Osteoblast (primary cell): ENCODE results near the gene PDIA2. TPM values are rescaled to one million over a fixed set of nuclear protein-coding genes. Genes with fewer than 3 reads are reported as not detected.

Experiments used
- DNase-seq: peaks from one replicate; pipeline ENCODE4 v3.0.0; 2011; ENCODE audit warnings: low spot score, mixed read lengths; ENCODE audit not compliant: insufficient read length; ENCODE audit errors: missing footprints
- H2AFZ ChIP-seq: 2 replicates; pipeline ENCODE4 v1.6.0; 2011; ENCODE audit warnings: mild to moderate bottlenecking, low read length
- H3K27ac ChIP-seq: 2 replicates; pipeline ENCODE4 v1.5.1; 2011; ENCODE audit warnings: mild to moderate bottlenecking, low read depth, low read length, moderate library complexity
- H3K27me3 ChIP-seq: 2 replicates; pipeline ENCODE4 v1.6.0; 2012; ENCODE audit warnings: mild to moderate bottlenecking, control low read depth, inconsistent platforms, low read length, moderate library complexity; ENCODE audit not compliant: insufficient read depth
- H3K36me3 ChIP-seq: 2 replicates; pipeline ENCODE4 v1.5.1; 2011; ENCODE audit warnings: mild to moderate bottlenecking, low read length, control low read depth, moderate library complexity; ENCODE audit not compliant: insufficient read depth
- H3K4me1 ChIP-seq: 2 replicates; pipeline ENCODE4 v1.5.1; 2011; ENCODE audit warnings: mild to moderate bottlenecking, low read length, control low read depth, moderate library complexity; ENCODE audit not compliant: insufficient read depth
- H3K4me2 ChIP-seq: 2 replicates; pipeline ENCODE4 v1.6.0; 2011; ENCODE audit warnings: mild to moderate bottlenecking, low read length; ENCODE audit not compliant: insufficient read depth
- H3K4me3 ChIP-seq: fragments of 200-600 bp; sonication (generic); 3 replicates; pipeline ENCODE4 v1.5.1; 2012; ENCODE audit warnings: mild to moderate bottlenecking, low read length, inconsistent platforms; ENCODE audit not compliant: insufficient read depth
- H3K79me2 ChIP-seq: 2 replicates; pipeline ENCODE4 v1.6.0; 2012; ENCODE audit warnings: mild to moderate bottlenecking, low read length, control low read depth, inconsistent platforms; ENCODE audit not compliant: insufficient read depth
- H3K9me3 ChIP-seq: 2 replicates; pipeline ENCODE4 v1.5.1; 2011; ENCODE audit warnings: low read depth, low read length, control low read depth
- H4K20me1 ChIP-seq: 2 replicates; pipeline ENCODE4 v1.6.0; 2012; ENCODE audit warnings: mild to moderate bottlenecking, low read length, control low read depth; ENCODE audit not compliant: insufficient read depth
- total RNA-seq: library from RNA; depleted of rRNA; stranded (reverse); fragments of >200 nt; gene quantifications from 2 replicates; pipeline ENCODE4 v1.2.3, GENCODE V29; 2012
- TF ChIP-seq, protein P1 (sequence below): IDR thresholded peaks from 2 replicates; pipeline ENCODE4 v1.5.1; 2011; ENCODE audit warnings: mild to moderate bottlenecking, low read depth, low read length, moderate library complexity; ENCODE audit errors: extremely low read depth

The PDIA2 gene
- total RNA-seq, 1 donor, result not detected

- no peaks in the 10 kb centered on the region for H3K36me3 ChIP-seq
- peaks cover 4% of the 10 kb centered on the region for H4K20me1 ChIP-seq
- H2AFZ ChIP-seq, result no peak overlapping the region
- H3K27ac ChIP-seq, result no peak overlapping the region
- TF ChIP-seq, protein P1, sequence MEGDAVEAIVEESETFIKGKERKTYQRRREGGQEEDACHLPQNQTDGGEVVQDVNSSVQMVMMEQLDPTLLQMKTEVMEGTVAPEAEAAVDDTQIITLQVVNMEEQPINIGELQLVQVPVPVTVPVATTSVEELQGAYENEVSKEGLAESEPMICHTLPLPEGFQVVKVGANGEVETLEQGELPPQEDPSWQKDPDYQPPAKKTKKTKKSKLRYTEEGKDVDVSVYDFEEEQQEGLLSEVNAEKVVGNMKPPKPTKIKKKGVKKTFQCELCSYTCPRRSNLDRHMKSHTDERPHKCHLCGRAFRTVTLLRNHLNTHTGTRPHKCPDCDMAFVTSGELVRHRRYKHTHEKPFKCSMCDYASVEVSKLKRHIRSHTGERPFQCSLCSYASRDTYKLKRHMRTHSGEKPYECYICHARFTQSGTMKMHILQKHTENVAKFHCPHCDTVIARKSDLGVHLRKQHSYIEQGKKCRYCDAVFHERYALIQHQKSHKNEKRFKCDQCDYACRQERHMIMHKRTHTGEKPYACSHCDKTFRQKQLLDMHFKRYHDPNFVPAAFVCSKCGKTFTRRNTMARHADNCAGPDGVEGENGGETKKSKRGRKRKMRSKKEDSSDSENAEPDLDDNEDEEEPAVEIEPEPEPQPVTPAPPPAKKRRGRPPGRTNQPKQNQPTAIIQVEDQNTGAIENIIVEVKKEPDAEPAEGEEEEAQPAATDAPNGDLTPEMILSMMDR, result no peak
- no peaks in the 10 kb centered on the region for H3K9me3 ChIP-seq
- H3K4me3 ChIP-seq, result no peak overlapping the region
- no peaks in the 10 kb centered on the region for H3K79me2 ChIP-seq
- H3K4me1 ChIP-seq, result no peaks in the 10 kb centered on the region
- DNase-seq, result peak; percentile 73
- H3K4me2 ChIP-seq, result no peak overlapping the region
- H3K27me3 ChIP-seq, result peaks cover 11% of the 10 kb centered on the region
These were observed 12.3 kb upstream of the PDIA2 start for GRCh38 chr16:270381-271255.

- DNase-seq, result peak; percentile 82
- TF ChIP-seq, protein P1, result no peak
- no peak overlapping the region for H2AFZ ChIP-seq
These were observed 10.1 kb upstream of the PDIA2 start for GRCh38 chr16:272633-273546.

GRCh38 chr16:273547-274421, 9.2 kb upstream of the PDIA2 start:
- Histone ChIP-seq H3K27ac (no peak overlapping the region), H2AFZ (no peak overlapping the region), H4K20me1 (no peaks in the 10 kb centered on the region), H3K4me2 (no peak overlapping the region), H3K27me3 (peaks cover 19% of the 10 kb centered on the region), H3K4me1 (no peaks in the 10 kb centered on the region), H3K9me3 (no peaks in the 10 kb centered on the region), H3K36me3 (no peaks in the 10 kb centered on the region), H3K79me2 (no peaks in the 10 kb centered on the region), H3K4me3 (no peak overlapping the region)
- TF ChIP-seq, protein P1, result no peak
- DNase-seq, result peak; percentile 82

More at GRCh38 chr16:272633-273546, 10.1 kb upstream of the PDIA2 start:
- Histone ChIP-seq H3K27me3 (peaks cover 18% of the 10 kb centered on the region), H3K9me3 (no peaks in the 10 kb centered on the region), H4K20me1 (no peaks in the 10 kb centered on the region), H3K79me2 (no peaks in the 10 kb centered on the region), H3K4me2 (no peak overlapping the region), H3K27ac (no peak overlapping the region), H3K4me1 (no peaks in the 10 kb centered on the region), H3K4me3 (no peak overlapping the region), H3K36me3 (no peaks in the 10 kb centered on the region)
